Renal pelvis (tissue), 4 donors: ENCODE measurements around the gene GNB3. TPM values are rescaled to one million over a fixed set of nuclear protein-coding genes. Genes with fewer than 3 reads are reported as not detected.
"Not testable (repeated sequence)": the region's sequence is repeated elsewhere in the genome, so short reads cannot be mapped to it uniquely, and the experiment has no call there.

Experiments used
- DNase-seq: peaks from one replicate; pipeline ENCODE4 v3.0.0-alpha.2; 2013
- polyA plus RNA-seq, 3 donors: library from polyadenylated mRNA; unstranded; fragments of 120-200 nt; gene quantifications; one replicate each; pipeline ENCODE4 v1.2.1, GENCODE V29; 2013; ENCODE audit not compliant: insufficient read length in 3 of 3

Gene GNB3
- polyA plus RNA-seq, 3 donors: 7.0 to 13.0 (median 9.9) TPM

DNA sequence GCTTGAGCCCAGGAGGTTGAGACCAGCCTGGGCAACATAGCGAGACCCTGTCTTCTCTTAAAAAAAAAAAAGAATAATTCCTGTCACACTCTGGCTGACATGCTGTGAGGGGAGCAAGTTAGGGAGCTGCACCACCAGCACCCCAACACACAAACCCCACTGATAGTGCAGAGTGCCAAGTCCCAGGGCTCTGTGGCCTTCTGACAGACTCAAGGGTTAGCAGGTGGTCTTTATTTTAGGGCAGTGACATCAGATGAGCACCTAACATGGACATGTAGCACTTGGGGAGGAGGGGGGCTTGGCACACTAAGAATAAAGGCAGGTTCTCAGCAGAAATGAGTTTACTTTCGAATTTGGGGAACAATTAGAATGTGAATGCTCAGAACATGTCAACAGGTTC lies 18.1 kb downstream of the GNB3 start:
- DNase-seq: no peak

DNA sequence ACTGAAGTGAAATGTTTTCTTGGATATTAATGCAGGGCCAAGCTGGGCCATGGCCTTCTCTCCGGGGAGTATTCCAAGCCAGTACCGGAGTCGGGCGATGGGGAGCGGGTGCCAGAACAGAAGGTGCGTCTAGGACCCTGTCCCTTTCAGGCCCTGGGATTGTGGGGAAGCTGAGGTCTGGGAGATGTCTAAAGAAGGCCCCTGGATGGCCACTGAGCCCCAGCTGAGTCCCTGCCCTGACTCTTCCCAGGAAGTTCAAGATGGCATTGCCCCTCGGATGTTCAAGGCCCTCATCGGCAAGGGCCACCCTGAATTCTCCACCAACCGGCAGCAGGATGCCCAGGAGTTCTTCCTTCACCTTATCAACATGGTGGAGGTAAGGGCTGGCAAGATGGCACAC lies 19.4 kb downstream of the GNB3 start:
- DNase-seq: no peak

DNA sequence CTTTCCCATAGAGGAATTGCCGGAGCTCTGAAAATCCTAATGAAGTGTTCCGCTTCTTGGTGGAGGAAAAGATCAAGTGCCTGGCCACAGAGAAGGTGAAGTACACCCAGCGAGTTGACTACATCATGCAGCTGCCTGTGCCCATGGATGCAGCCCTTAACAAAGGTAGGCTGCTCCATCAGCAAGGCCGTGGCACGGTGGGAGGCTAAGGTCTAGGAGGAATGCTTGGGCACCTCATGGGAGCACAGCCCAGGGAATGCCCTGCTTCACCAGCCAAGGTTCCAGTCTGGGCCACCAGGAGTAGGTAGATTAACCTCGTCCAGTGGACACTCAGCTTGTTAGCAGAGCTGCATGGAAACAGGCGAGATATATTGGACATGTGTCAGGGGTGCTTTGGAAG lies 20.2 kb downstream of the GNB3 start:
- no peak for DNase-seq

DNA sequence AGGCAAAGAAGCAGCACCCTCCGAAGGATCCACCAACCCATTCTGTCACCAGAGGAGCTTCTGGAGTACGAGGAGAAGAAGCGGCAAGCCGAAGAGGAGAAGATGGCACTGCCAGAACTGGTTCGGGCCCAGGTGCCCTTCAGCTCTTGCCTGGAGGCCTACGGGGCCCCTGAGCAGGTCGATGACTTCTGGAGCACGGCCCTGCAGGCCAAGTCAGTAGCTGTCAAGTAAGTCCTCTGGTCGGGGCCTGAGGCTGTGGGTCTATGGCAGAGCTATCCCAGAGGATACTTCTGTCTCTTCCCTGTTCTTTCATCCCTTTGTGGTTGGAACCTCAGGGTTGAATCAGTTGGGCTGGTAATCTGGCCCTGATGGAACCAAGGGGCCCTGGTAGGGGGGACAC lies 20.7 kb downstream of the GNB3 start:
- DNase-seq: no peak

DNA sequence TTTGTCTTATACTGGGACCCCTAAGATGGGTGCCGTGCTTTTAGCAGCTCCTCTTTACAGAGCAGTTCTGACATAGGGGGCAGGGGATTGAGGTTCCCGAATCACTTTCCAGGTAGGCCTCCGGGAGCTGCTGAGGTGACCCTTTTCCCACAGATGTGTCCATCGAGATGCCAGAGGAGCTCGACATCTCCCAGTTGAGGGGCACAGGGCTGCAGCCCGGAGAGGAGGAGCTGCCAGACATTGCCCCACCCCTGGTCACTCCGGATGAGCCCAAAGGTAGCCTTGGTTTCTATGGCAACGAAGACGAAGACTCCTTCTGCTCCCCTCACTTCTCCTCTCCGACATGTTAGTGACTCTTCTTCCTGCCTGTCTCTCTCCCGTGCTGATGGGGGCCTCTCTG lies 22.3 kb downstream of the GNB3 start:
- DNase-seq: no peak

DNA sequence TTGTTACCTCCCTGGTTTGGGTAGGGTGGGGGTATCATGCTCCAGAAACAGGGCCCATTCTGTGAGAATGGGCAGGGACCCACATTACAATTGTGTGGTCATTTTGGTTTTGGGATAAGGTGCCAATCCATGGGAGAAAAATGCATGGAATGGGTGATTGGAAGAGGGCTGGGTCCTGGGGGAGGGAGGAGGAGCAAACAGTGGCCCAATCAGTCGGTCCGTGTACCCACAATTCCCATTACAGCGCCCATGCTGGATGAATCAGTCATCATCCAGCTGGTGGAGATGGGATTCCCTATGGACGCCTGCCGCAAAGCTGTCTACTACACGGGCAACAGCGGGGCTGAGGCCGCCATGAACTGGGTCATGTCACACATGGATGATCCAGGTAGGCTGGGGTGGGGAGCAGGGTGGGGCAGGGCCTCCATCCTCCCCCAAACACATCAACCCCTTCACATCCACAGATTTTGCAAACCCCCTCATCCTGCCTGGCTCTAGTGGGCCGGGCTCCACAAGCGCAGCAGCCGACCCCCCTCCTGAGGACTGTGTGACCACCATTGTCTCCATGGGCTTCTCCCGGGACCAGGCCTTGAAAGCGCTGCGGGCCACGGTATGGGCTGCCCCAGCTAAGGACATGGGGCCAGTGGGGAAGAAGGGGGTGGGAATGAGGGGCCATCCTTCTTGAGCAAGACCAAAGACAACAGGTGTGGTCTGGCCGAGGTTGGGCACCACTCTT lies 23.0 kb downstream of the GNB3 start:
- no peak for DNase-seq

DNA sequence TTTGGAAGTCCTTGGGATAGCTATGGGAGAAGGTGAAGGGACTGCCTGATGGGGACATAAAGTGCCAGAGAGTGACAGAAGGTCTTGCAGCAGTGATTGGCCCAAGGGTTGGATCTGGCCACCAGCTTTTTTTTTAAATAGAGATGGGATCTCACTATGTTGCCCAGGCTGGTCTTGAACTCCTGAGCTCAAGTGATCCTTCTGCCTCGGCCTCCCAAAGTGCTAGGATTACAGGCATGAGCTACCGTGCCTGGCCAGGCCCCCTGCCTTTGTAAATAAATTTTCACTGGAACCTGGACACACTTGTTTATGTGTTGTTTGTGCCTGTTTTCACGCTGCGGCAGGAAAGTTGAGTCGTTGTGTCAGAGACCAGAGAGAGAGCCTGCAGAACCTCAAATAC lies 24.6 kb downstream of the GNB3 start:
- not testable (repeated sequence) for DNase-seq

DNA sequence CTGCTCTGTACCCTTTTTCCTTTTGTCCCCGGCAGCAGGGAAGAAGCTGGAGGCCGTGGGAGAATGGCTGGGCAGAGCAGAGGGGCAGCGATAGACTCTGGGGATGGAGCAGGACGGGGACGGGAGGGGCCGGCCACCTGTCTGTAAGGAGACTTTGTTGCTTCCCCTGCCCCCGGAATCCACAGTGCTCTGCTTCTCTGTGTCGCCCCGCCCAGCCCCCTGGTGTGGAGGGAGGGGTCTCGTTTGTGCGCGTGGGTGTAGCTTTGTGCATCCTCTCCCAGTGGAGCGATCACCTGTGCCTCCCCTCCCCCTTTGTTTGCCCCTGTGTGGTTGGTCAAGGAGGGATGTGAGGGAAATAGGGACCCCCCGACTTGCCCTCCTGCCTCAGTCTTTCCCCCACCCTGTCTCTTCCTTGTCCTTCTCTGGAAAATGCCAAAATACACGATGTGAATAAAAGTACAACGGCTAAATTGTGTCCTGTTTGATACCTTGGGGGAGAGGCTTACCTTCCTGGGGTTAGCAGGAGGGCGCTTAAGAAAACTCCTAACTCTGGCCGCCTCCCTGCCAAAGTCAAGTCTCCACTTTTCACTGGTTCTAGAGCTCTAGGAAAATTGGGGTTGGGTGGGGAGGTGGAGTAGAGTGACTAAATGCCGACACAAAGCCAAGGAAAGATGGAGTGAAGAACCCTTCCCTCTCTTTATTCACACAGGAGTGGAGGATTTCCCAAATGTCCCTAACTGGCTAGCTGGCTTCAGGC lies 25.6 kb downstream of the GNB3 start:
- no peak for DNase-seq

DNA sequence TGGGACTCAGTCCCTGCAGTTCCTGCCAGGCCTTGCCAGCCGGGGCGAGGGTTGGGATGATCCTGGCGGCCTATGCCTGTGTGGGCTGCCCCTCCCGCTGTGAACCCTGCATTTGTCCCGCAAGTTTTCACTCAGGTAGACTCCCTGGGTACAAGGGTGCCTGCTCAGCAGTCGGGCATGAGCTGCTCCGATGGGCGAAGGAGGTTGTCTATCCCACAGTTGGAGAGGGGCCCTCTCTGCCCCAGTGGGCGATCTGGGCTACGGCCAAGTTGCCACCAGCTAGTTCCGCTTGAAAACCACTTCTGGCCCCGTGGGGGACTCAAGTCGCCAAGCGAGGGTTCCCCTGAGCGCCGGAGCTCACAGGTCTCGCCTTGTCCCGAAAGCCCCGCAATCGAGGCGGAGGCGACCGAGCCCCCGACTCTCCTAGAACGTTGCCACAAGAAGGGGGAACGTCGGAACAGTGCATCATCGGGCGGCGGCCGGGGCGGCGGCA lies 26.2 kb downstream of the GNB3 start:
- no peak for DNase-seq

DNA sequence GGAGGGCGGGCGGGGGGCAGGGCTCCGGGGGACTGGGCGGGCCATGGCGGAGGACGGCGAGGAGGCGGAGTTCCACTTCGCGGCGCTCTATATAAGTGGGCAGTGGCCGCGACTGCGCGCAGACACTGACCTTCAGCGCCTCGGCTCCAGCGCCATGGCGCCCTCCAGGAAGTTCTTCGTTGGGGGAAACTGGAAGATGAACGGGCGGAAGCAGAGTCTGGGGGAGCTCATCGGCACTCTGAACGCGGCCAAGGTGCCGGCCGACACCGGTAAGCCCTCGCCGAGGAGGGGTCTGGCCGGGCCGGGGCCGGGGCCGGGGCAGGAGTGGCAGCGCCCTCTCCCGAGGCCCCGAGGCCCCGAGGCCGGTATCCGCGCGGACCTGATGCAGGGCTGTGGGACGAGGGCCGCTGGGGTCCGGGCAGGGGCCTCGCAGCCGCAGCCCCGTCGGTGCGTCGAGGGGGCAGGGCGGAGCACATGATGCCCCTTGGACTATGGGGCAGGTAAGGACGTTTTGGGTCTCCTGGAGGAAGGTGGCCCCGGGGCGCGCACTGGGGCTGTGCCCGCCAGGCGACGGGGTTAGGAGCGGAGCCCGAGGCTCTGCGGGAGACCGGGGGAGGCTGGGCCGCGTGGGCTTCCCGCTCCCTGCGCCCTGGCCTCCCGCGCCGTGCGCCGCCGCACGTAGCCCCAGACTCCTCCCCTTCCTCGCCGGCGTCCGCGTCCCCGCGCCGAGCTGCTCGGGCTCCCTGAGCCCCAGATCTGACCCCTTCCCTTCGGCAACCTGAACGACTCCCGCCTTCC lies 26.9 kb downstream of the GNB3 start, which contains the start of gene TPI1:
TPI1 (plus strand) TSS at position 119 of the 798 bp plus-strand sequence; CDS start at position 155, 36 bp downstream.
- DNase-seq: no peak

DNA sequence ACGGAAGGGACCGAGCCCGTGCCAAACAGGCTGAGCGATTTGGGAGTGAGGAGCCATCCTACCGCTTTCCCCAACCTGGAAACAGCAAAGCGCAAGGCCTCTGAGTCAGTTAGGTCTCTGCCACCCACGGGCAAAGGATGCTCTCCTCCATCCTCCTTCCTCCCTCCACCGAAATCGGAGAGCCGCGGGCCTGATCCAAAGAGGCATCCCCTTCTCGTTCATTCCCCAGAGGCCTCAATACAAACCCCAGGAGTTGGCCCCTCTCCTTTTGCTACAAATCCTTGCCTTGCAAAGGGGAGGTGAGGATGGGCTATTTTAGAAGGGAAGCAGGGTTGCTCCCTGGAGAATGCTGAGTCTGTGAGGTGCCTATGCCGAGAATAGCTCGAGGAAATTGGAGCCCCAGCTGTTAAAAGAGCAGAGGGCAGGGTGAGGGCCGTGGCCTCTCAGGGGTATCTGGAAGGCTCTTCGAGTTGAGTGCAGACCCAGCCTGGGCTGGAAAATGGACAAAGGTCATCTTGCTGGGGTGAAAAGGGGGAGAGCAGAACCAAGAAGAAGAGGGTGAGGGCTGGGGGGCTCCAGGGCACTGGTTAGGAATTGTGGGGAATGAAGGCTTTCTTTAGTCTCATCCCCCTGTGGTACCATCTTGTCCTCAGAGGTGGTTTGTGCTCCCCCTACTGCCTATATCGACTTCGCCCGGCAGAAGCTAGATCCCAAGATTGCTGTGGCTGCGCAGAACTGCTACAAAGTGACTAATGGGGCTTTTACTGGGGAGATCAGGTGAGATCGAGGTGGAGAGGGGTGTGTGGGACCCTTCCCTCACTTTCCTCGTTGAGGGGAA lies 27.7 kb downstream of the GNB3 start:
- DNase-seq: no peak

DNA sequence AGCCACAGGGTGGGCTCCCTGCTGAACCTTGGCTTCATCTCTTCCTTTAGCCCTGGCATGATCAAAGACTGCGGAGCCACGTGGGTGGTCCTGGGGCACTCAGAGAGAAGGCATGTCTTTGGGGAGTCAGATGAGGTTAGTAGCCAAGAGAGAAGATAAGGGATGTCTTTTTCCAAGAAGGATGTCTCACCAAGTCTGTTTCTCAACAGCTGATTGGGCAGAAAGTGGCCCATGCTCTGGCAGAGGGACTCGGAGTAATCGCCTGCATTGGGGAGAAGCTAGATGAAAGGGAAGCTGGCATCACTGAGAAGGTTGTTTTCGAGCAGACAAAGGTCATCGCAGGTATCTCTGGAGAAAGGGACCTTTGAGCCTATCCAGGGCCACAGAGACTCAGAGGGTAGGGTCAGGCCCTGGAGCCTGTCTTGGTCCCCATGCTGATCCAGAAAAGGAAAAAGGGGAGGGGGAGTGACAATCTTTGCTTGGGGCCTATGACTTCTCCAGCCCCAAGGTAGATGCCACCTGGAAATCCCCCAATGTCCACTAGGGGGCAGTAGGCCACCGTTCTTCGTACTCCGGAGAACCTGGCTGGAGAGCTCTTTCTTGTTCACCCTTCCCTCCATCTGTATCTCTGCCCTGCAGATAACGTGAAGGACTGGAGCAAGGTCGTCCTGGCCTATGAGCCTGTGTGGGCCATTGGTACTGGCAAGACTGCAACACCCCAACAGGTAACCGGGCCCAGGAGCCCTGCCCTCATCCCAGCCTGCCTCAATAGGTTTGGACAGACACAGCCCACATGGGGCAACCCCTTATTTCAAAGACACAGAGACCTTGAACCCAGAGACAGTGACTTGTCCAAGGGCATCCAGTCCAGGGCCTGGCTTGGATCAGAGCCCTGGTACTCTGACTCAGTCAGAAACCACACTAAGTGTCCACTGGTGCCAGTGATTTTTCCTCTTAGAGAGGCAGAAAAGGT lies 28.6 kb downstream of the GNB3 start:
- peak; percentile 85 for DNase-seq

DNA sequence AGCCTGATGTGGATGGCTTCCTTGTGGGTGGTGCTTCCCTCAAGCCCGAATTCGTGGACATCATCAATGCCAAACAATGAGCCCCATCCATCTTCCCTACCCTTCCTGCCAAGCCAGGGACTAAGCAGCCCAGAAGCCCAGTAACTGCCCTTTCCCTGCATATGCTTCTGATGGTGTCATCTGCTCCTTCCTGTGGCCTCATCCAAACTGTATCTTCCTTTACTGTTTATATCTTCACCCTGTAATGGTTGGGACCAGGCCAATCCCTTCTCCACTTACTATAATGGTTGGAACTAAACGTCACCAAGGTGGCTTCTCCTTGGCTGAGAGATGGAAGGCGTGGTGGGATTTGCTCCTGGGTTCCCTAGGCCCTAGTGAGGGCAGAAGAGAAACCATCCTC lies 29.6 kb downstream of the GNB3 start:
- not testable (repeated sequence) for DNase-seq

DNA sequence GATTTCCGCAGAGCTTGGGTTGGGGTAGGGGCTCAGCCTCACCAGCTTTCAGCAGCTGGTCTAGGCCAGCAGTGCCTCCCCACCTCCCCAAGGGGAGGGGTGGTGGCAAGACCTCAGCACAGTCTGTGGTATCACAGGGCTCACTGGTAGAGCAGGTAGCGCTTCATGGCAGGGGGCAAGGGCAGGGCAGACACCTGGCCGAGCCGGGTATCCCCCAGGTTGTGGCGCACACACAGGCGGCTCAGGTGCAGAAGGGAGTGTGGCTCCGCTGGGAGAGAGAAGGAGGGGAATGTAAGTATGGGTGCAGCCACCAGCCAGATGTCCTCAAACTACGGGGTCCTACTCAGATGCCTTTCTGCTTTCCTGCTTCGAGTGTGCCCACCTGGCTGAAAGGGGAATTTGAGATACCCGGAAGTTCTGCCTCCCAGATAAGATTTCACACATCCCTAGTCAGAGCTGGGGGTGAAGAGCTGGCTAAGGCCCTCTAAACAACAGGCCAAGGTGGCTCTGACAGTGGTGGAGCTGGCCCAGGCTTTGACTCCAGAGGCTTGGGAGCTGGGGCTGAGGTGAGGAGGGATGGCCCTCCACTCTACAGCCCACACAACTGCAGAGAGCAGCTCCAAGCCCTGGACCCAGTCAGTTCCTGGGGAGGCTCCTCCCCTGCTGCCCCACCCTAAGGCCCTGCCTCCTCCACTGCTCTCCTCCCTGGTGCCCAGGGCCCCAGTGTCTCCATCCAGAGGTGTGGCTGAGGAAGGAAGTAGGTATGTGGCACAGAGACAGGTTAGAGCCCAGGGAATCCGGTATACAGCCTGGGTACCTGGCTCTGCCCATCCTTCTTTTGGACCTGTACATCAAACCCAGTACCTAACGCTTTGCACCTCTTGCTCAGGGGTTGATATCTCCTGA lies 30.6 kb downstream of the GNB3 start:
- DNase-seq: no peak

DNA sequence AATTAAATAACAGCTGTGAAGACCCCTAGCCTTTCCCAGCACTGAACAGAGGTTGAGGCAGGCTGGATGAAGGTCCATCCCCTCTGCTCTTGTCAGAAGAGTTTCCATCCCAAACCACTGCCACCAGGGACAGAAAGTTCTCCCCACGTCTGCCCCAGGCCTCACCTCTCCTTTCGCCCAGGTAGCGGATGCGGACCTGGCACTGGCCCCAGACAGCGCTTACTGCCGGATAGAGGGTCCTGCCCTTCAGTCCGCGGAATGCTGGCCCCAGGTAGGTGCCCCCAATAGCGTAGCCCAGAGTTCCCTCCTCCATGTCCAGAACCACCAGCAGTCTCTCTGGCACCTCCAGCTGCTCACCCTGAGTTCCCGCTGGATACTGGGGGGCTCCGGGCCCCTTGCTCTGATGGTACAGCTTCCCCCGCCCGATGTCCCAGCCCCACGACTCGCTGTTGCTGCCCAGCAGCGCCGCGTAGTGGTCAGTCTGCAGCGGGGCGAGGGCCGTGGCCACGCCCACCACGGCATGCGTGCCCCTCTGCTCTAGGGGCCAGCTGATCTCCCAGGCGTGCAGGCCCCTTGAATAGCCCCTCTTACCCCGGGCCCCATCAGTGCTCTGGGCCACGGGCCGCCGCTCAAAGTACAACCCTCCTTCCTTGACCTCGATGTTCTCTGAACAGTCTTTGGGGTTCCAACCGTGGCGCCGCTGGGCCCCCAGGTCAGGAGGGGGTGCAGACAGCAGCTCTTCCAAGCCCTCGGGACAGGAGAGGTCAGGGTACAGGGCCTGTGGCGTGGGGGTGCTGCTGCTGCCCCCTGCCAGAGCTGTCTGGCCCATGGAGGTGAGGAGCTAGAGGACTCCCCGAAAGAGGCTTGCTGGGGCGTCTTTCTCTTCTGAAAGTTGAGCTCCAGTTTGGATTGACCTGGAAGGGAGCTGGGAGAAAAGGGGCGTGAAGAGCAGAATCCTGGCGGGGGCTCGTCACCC lies 31.6 kb downstream of the GNB3 start:
- DNase-seq: peak; percentile 83

DNA sequence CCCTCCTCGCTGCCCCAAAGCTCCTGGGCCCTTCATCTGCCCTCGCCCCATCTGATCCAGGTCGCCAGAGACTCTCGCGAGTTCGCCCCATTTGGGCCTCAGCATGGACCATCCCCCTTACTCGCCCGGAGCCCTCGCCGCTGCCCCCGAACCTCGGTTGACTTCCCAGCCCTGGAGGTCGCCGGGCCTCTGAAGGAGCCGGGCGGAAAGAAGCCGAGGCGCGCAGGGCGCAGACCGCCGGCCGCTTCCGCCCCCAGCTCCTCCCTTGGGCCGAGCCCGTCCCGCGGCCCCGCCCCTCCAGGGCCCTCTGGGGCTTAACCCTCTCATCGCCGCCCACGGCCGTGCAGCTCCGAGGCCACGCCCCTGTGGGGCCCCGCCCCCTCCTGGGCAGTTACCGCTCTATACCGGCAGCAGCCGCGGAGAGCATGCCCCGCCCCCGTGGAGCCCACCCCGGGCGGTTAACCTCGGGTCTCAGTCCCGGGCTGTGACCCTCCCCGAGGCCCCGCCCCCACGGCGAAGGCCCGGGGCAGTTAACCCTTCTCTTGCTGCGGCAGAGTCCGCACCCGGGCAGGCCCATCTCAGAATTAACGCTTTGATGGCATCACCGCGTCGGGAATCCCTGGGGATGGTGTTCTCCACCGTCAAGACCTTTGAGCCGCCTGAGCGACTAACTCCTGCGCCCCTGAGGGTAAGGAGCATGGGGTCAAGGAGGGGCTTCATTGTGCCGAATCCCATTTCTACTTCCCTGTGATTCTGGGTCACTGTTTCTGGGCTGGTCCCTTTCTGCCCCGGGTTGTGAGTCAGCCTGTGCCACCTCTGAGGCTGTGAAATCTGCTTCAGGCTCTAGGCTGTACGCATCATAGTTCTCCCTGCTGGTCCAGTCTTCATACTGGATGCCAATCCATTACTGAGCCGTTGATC lies 32.6 kb downstream of the GNB3 start, which contains the start of gene SPSB2:
SPSB2 (minus strand) TSS at position 210 of the 921 bp plus-strand sequence. CDS start 402 bp downstream, outside the sequence.
- DNase-seq: peak; percentile 98

DNA sequence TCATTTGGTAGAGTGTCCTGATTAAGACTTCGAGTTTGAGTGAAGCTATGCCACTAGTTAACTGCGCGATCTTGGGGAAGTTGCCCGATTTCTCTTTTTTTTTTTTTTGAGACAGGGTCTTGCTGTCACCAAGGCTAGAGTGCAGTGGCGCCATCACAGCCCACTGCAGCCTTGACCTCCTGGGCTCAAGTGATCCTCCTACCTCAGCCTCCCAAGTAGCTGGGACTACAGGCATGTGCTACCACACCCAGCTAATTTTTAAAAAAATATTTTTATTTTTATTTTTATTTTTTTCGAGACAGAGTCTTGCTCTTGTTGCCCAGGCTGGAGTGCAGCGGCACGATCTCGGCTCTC lies 33.3 kb downstream of the GNB3 start:
- DNase-seq: not testable (repeated sequence)
